SJCRH30 (cell line): ENCODE results near the gene FABP3. TPM values are rescaled to one million over a fixed set of nuclear protein-coding genes. Genes with fewer than 3 reads are reported as not detected.

Experiments
- DNase-seq, 2 experiments: peaks; one replicate each; pipeline ENCODE4 v3.0.0-alpha.2; 2015 to 2020
- H3K27ac ChIP-seq: fragments of 250-450 bp; sonication (Bioruptor Pico); 2 replicates; pipeline ENCODE4 v1.5.1; 2020; ENCODE audit warnings: mild to moderate bottlenecking, moderate library complexity
- H3K27me3 ChIP-seq: fragments of 250-450 bp; sonication (Bioruptor Pico); 2 replicates; pipeline ENCODE4 v1.5.1; 2020; ENCODE audit warnings: mild to moderate bottlenecking, moderate library complexity
- H3K36me3 ChIP-seq: fragments of 250-450 bp; sonication (Bioruptor Pico); 2 replicates; pipeline ENCODE4 v1.5.1; 2020; ENCODE audit warnings: mild to moderate bottlenecking, moderate library complexity
- H3K4me1 ChIP-seq: fragments of 250-450 bp; sonication (Bioruptor Pico); 2 replicates; pipeline ENCODE4 v1.5.1; 2020; ENCODE audit warnings: mild to moderate bottlenecking, moderate library complexity
- H3K4me3 ChIP-seq: fragments of 250-450 bp; sonication (Bioruptor Pico); 2 replicates; pipeline ENCODE4 v1.5.1; 2020; ENCODE audit warnings: mild to moderate bottlenecking, moderate library complexity
- H3K9me3 ChIP-seq: fragments of 250-450 bp; sonication (Bioruptor Pico); replicated peaks from 2 replicates; pipeline ENCODE4 v1.5.1; 2020; ENCODE audit warnings: mild to moderate bottlenecking, moderate library complexity
- total RNA-seq: library from RNA; depleted of rRNA; stranded (reverse); fragments of >200 nt; shearing (Covaris generic); gene quantifications from 2 replicates; pipeline ENCODE4 v1.2.3, GENCODE V29; 2014; rRNA removed

FABP3 gene
- total RNA-seq, 1 experiment from 2014 or later = 6.1 TPM

DNA sequence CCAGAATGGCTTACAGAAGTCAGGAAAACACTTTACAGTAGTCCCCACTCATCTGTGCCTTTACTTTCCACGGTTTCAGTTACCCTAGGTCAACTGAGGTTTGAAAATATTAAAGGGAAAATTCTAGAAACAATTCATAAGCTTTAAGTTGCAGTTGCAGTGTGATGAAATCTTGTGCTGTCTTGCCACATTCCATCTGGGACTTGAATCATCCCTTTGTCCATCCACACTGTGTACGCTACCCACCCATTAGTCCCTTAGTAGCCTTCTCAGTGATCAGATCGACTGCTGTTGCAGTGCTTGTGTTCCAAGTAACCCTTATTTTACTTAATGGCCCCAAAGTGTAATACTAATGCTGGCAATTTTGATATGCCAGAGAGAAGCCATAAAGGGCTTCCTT lies 45.5 kb downstream of the FABP3 start:
- H3K27ac ChIP-seq = no peak overlapping the region
- H3K36me3 ChIP-seq = peaks cover 4% of the 10 kb centered on the region
- no peak for DNase-seq
- H3K27me3 ChIP-seq = no peaks in the 10 kb centered on the region
- no peak overlapping the region for H3K4me3 ChIP-seq
- no peaks in the 10 kb centered on the region for H3K9me3 ChIP-seq
- H3K4me1 ChIP-seq = no peaks in the 10 kb centered on the region

DNA sequence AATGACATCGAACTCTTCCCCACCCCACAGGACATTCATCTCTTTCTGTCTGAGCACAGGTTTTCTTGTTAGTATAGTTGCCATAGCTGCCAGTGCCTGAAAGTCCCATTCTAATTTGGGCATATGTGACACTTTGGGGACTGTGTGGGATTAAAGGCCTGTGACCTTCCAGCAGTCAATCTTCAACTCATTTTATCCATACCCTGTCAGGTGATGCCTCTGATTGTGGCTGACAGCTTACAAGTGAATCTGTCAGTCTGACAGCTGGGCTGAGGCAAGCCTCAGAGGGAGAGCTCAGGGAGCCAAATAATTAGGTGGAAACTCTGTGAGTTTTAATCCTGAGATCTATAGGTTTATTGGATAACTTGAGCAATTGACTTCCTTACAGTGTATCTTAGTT lies 46.4 kb downstream of the FABP3 start:
- Histone ChIP-seq H3K4me3 (no peak overlapping the region), H3K9me3 (no peaks in the 10 kb centered on the region), H3K36me3 (peaks cover 6% of the 10 kb centered on the region; the same call in 1 of the 2 replicates), H3K27ac (no peak overlapping the region), H3K4me1 (no peaks in the 10 kb centered on the region), H3K27me3 (no peaks in the 10 kb centered on the region)
- no peak for DNase-seq

DNA sequence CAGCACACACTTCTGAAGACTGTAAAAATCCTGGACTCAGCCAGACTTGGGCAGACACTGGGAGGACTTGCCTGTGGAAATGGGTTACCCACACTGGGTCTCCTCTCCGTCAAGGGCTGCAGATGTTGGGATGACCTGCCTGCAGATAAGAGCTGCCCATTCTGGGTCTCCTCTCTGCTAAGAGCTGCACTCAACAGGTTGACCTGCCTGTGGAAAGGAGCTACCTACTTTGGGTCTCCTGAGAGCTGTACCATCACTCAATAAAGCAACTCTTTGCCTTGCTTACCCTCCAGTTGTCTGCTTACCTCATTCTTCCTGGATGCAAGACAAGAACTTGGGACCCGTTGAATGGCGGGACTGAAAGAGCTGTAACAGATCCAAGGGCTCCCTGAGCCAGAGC lies 47.9 kb downstream of the FABP3 start:
- Histone ChIP-seq H3K27ac (no peak overlapping the region), H3K4me1 (no peaks in the 10 kb centered on the region), H3K36me3 (peaks cover 11% of the 10 kb centered on the region), H3K9me3 (no peaks in the 10 kb centered on the region), H3K27me3 (no peaks in the 10 kb centered on the region), H3K4me3 (no peak overlapping the region)
- no peak for DNase-seq

- Histone ChIP-seq H3K27me3 (no peaks in the 10 kb centered on the region), H3K4me3 (no peak overlapping the region), H3K27ac (no peak overlapping the region), H3K36me3 (peaks cover 15% of the 10 kb centered on the region), H3K9me3 (no peaks in the 10 kb centered on the region), H3K4me1 (no peaks in the 10 kb centered on the region)
- DNase-seq = no peak
These were observed 48.8 kb downstream of the FABP3 start for GRCh38 chr1:31324093-31324492.

- peaks cover 47% of the 10 kb centered on the region for H3K36me3 ChIP-seq
- H3K4me3 ChIP-seq = no peak overlapping the region
- H3K9me3 ChIP-seq = no peaks in the 10 kb centered on the region
- H3K27me3 ChIP-seq = no peaks in the 10 kb centered on the region
- H3K27ac ChIP-seq = no peak overlapping the region
- no peak for DNase-seq
- H3K4me1 ChIP-seq = no peaks in the 10 kb centered on the region
These were observed 54.7 kb downstream of the FABP3 start for GRCh38 chr1:31318146-31318545.

- Histone ChIP-seq H3K4me3 (no peak overlapping the region), H3K4me1 (no peaks in the 10 kb centered on the region), H3K27ac (no peak overlapping the region), H3K27me3 (no peaks in the 10 kb centered on the region), H3K9me3 (no peaks in the 10 kb centered on the region), H3K36me3 (peaks cover 64% of the 10 kb centered on the region)
- no peak for DNase-seq
These were observed 57.0 kb downstream of the FABP3 start for GRCh38 chr1:31315902-31316301.

Other genes with a start within 250 kb of the FABP3 start
- 20.2 and 20.9 TPM in 2 replicates for gene NKAIN1, start 133.2 kb downstream of the FABP3 start, total RNA-seq
- 262 and 267 TPM in 2 replicates for gene SNRNP40, start 76.3 kb downstream of the FABP3 start, total RNA-seq
- 44.9 and 46.5 TPM in 2 replicates for gene ZCCHC17, start 76.0 kb downstream of the FABP3 start, total RNA-seq
- 14.2 and 17.1 TPM in 2 replicates for gene SERINC2, start 40.1 kb upstream of the FABP3 start, total RNA-seq
- gene TINAGL1, start 203.4 kb upstream of the FABP3 start, total RNA-seq = 0.56 and 1.2 TPM in 2 replicates
- not detected in 2 replicates for gene HCRTR1, start 244.6 kb upstream of the FABP3 start, total RNA-seq